SK-N-SH treated with all-trans-retinoic acid at 6 μM for 48 hours (cell line): ENCODE results near the gene ASPHD1.

Experiments
- ATAC-seq: fragments of 200-7000 bp; cut with Tn5 transposase; 3 replicates; pipeline ENCODE4 v1.9.1; 2020; ENCODE audit warnings: mild to moderate bottlenecking, moderate library complexity
- ARNTL ChIP-seq: fragments of 450-650 bp; formaldehyde crosslinking; IDR thresholded peaks from 2 replicates; pipeline ENCODE4 v1.5.0; 2020; ENCODE audit warnings: low read depth, mild to moderate bottlenecking, moderate library complexity, borderline replicate concordance
- BACH2 ChIP-seq: fragments of 250-450 bp; sonication (Bioruptor Pico); IDR thresholded peaks from 2 replicates; pipeline ENCODE4 v1.9.0; 2021; ENCODE audit warnings: mild to moderate bottlenecking, borderline replicate concordance
- CREB5 ChIP-seq: fragments of 250-450 bp; sonication (Bioruptor Pico); IDR thresholded peaks from 2 replicates; pipeline ENCODE4 v1.5.1; 2020; ENCODE audit warnings: low read depth, mild to moderate bottlenecking, moderate library complexity
- CSDC2 ChIP-seq: fragments of 250-450 bp; sonication (Bioruptor Pico); IDR thresholded peaks from 2 replicates; pipeline ENCODE4 v1.5.0; 2020; ENCODE audit warnings: mild to moderate bottlenecking, moderate library complexity
- ESRRG ChIP-seq: fragments of 250-450 bp; sonication (Bioruptor Pico); IDR thresholded peaks from 2 replicates; pipeline ENCODE4 v1.6.1; 2021; ENCODE audit warnings: mild to moderate bottlenecking
- GLIS3 ChIP-seq: fragments of 250-450 bp; sonication (Bioruptor Pico); IDR thresholded peaks from 2 replicates; pipeline ENCODE4 v1.5.0; 2020; ENCODE audit warnings: mild to moderate bottlenecking, moderate library complexity
- ISL1 ChIP-seq: fragments of 250-450 bp; sonication (Bioruptor Pico); IDR thresholded peaks from 2 replicates; pipeline ENCODE4 v2.1.2; 2022; ENCODE audit warnings: mild to moderate bottlenecking, moderate library complexity
- OSR1 ChIP-seq: fragments of 250-450 bp; sonication (Bioruptor Pico); IDR thresholded peaks from 2 replicates; pipeline ENCODE4 v1.8.0; 2022; ENCODE audit warnings: moderate library complexity, mild to moderate bottlenecking, inconsistent platforms
- POU6F1 ChIP-seq: fragments of 250-450 bp; sonication (Bioruptor Pico); IDR thresholded peaks from 2 replicates; pipeline ENCODE4 v1.8.0; 2021; ENCODE audit warnings: low read depth, mild to moderate bottlenecking, moderate library complexity, borderline replicate concordance
- RARB ChIP-seq: fragments of 250-450 bp; sonication (Bioruptor Pico); IDR thresholded peaks from 2 replicates; pipeline ENCODE4 v1.8.0; 2021; ENCODE audit warnings: mild to moderate bottlenecking, moderate library complexity
- SNAI2 ChIP-seq: fragments of 250-450 bp; sonication (Bioruptor Pico); IDR thresholded peaks from 2 replicates; pipeline ENCODE4 v1.5.0; 2020; ENCODE audit warnings: mild to moderate bottlenecking, moderate library complexity
- TCF4 ChIP-seq: fragments of 250-450 bp; sonication (Bioruptor Pico); IDR thresholded peaks from 2 replicates; pipeline ENCODE4 v1.8.0; 2021; ENCODE audit warnings: mild to moderate bottlenecking, moderate library complexity, borderline replicate concordance
- ZC3H10 ChIP-seq: fragments of 250-450 bp; sonication (Bioruptor Pico); IDR thresholded peaks from 2 replicates; pipeline ENCODE4 v1.5.1; 2021; ENCODE audit warnings: mild to moderate bottlenecking, moderate library complexity
- ZFP3 ChIP-seq: fragments of 250-450 bp; sonication (Bioruptor Pico); IDR thresholded peaks from 2 replicates; pipeline ENCODE4 v1.5.0; 2020; ENCODE audit warnings: mild to moderate bottlenecking, moderate library complexity
- ZFP30 ChIP-seq: fragments of 450-650 bp; formaldehyde crosslinking; IDR thresholded peaks from 2 replicates; pipeline ENCODE4 v1.5.0; 2022; ENCODE audit warnings: mild to moderate bottlenecking, moderate library complexity
- ZNF565 ChIP-seq: fragments of 450-650 bp; formaldehyde crosslinking; conservative IDR thresholded peaks from 2 replicates; pipeline ENCODE4 v1.5.0; 2020; ENCODE audit warnings: low read depth, mild to moderate bottlenecking, moderate library complexity
- ZNF70 ChIP-seq: fragments of 450-650 bp; formaldehyde crosslinking; IDR thresholded peaks from 2 replicates; pipeline ENCODE4 v1.5.0; 2020; ENCODE audit warnings: mild to moderate bottlenecking, moderate library complexity
- ZNF8 ChIP-seq: fragments of 450-650 bp; formaldehyde crosslinking; IDR thresholded peaks from 2 replicates; pipeline ENCODE4 v1.5.0; 2020; ENCODE audit warnings: mild to moderate bottlenecking, moderate library complexity
- TF ChIP-seq, protein P1 (sequence below): fragments of 250-450 bp; sonication (Bioruptor Pico); IDR thresholded peaks from 2 replicates; pipeline ENCODE4 v1.5.1; 2021; ENCODE audit warnings: mild to moderate bottlenecking, moderate library complexity

The ASPHD1 gene

GRCh38 chr16:29894352-29894751, 5.9 kb upstream of the ASPHD1 start:
- ATAC-seq = no peak
- no peak for TF ChIP-seq ISL1 (CRISPR knock-in tag)
- TF ChIP-seq BACH2 (CRISPR knock-in tag) = no peak
- no peak for TF ChIP-seq ZFP3 (CRISPR knock-in tag)
- no peak for TF ChIP-seq CSDC2 (CRISPR knock-in tag)
- no peak for TF ChIP-seq GLIS3 (CRISPR knock-in tag)
- TF ChIP-seq ZNF70 (CRISPR knock-in tag) = no peak
- TF ChIP-seq ZFP30 (CRISPR knock-in tag) = no peak
- TF ChIP-seq ARNTL = no peak
- TF ChIP-seq CREB5 = no peak
- TF ChIP-seq ZC3H10 (CRISPR knock-in tag) = no peak
- TF ChIP-seq, protein P1, sequence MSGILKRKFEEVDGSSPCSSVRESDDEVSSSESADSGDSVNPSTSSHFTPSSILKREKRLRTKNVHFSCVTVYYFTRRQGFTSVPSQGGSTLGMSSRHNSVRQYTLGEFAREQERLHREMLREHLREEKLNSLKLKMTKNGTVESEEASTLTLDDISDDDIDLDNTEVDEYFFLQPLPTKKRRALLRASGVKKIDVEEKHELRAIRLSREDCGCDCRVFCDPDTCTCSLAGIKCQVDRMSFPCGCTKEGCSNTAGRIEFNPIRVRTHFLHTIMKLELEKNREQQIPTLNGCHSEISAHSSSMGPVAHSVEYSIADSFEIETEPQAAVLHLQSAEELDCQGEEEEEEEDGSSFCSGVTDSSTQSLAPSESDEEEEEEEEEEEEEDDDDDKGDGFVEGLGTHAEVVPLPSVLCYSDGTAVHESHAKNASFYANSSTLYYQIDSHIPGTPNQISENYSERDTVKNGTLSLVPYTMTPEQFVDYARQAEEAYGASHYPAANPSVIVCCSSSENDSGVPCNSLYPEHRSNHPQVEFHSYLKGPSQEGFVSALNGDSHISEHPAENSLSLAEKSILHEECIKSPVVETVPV (CRISPR knock-in tag) = no peak
- TF ChIP-seq ZNF565 = no peak
- no peak for TF ChIP-seq OSR1 (CRISPR knock-in tag)

DNA sequence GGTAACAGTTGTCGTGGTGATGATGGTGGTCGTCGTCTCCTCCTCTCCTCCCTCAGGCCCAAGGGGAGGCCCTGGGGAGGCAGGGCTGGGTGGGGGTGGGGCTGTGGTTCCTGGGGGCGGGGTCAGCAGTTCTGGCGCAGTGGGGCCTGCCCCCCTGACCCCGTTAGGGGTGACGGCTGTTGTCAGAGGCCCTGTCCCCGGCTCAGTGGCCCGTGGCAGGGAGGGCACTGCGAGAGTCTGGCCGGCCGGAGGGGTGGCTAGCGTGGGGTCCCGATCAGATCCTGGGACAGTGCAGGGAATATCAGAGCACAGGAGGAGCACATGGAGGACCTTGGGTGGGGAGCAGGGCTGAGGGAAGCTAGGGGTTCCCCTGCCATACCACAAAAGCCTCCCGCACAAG, 3.4 kb upstream of the ASPHD1 start:
- no peak for TF ChIP-seq ESRRG (CRISPR knock-in tag)
- TF ChIP-seq ARNTL = no peak
- TF ChIP-seq ZC3H10 (CRISPR knock-in tag) = no peak
- no peak for TF ChIP-seq CREB5
- no peak for TF ChIP-seq SNAI2
- no peak for TF ChIP-seq TCF4 (CRISPR knock-in tag)
- TF ChIP-seq OSR1 (CRISPR knock-in tag) = no peak
- no peak for TF ChIP-seq ZNF565
- no peak for ATAC-seq

DNA sequence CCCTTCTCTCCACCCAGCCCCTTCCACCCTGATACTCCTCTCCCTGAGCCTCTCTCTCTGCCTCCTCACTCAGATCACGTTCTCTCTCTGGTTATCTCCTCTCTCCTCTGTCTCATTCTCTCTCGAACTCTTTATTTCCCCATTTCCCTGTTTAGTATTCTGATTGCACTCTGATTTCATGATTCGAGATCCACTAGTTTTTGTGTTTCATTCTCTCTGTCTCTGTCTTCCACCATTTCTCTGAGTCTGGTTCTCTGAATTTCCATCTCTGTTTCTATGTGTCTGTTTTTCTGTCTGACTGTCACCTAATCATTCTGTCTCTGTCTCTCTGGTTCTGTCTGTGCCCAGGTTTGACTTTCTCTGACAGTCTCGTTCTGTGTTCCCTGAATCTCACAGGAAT, 3.0 kb upstream of the ASPHD1 start:
- ATAC-seq = no peak
- no peak for TF ChIP-seq ZNF8 (CRISPR knock-in tag)
- no peak for TF ChIP-seq SNAI2
- no peak for TF ChIP-seq RARB (CRISPR knock-in tag)
- TF ChIP-seq CSDC2 (CRISPR knock-in tag) = no peak
- TF ChIP-seq ZNF565 = no peak
- no peak for TF ChIP-seq CREB5
- no peak for TF ChIP-seq ISL1 (CRISPR knock-in tag)
- TF ChIP-seq BACH2 (CRISPR knock-in tag) = no peak
- no peak for TF ChIP-seq ESRRG (CRISPR knock-in tag)

GRCh38 chr16:29898135-29898803, 2.0 kb upstream of the ASPHD1 start:
- no peak for TF ChIP-seq SNAI2
- TF ChIP-seq POU6F1 (CRISPR knock-in tag) = no peak
- no peak for TF ChIP-seq ZFP30 (CRISPR knock-in tag)
- no peak for TF ChIP-seq ZNF8 (CRISPR knock-in tag)
- no peak for TF ChIP-seq BACH2 (CRISPR knock-in tag)
- no peak for TF ChIP-seq GLIS3 (CRISPR knock-in tag)
- no peak for TF ChIP-seq ZNF70 (CRISPR knock-in tag)
- TF ChIP-seq TCF4 (CRISPR knock-in tag) = no peak
- TF ChIP-seq, protein P1 (CRISPR knock-in tag) = no peak
- no peak for TF ChIP-seq CSDC2 (CRISPR knock-in tag)
- no peak for ATAC-seq
